ENCODE results near the gene POLR1B. TPM values are rescaled to one million over a fixed set of nuclear protein-coding genes. Genes with fewer than 3 reads are reported as not detected.

POLR1B gene
- total and polyA plus RNA-seq, 2 experiments from 2014 or later = 15.4 to 58.3 TPM

GRCh38 chr2:112588611-112589045 lies 46.4 kb downstream of the POLR1B start:
- H3K4me3 ChIP-seq = no peak overlapping the region
- Mint-ChIP-seq H3K27ac (no peak overlapping the region), H3K4me3 (no peak overlapping the region), H3K9me3 (no peaks in the 10 kb centered on the region), H3K27me3 (ENCODE audit: insufficient read depth, low read depth, poor library complexity) (peaks cover 19% of the 10 kb centered on the region), H3K36me3 (ENCODE audit: low read depth) (peaks cover 22% of the 10 kb centered on the region), H3K4me1 (peaks cover 21% of the 10 kb centered on the region)
- H3F3A ChIP-seq (replicated peaks; ENCODE audit: low read depth) = peaks cover 9% of the 10 kb centered on the region; the same call in 1 of the 2 replicates
- no peaks in the 10 kb centered on the region for H4K20me1 ChIP-seq (replicated peaks; ENCODE audit: insufficient read depth)
- no peak overlapping the region for H3K27ac ChIP-seq (ENCODE audit: low read depth)
- no peak overlapping the region for H3K4me2 ChIP-seq
- no peaks in the 10 kb centered on the region for H3K9me2 ChIP-seq (ENCODE audit: insufficient read depth)
- peaks cover 8% of the 10 kb centered on the region for H3K4me1 ChIP-seq (ENCODE audit: insufficient read depth)
- H2AFZ ChIP-seq = no peak overlapping the region
- H3K79me2 ChIP-seq (replicated peaks; ENCODE audit: insufficient read depth) = no peaks in the 10 kb centered on the region; the same call in 1 of the 2 replicates
- H3K36me3 ChIP-seq (ENCODE audit: insufficient read depth) = no peaks in the 10 kb centered on the region
- no peaks in the 10 kb centered on the region for H3K27me3 ChIP-seq (ENCODE audit: insufficient read depth)
- DNase-seq (ENCODE audit: low spot score) = no peak
- ATAC-seq = no peak
- TF ChIP-seq REST (IDR thresholded peaks at IDR 0.05; ENCODE audit: unreplicated experiment) (no peak), CREB1 (CRISPR knock-in tag; IDR thresholded peaks at IDR 0.05; ENCODE audit: low read depth) (no peak), POLR2AphosphoS5 (IDR thresholded peaks at IDR 0.05; ENCODE audit: low read depth) (no peak), ZNF114 (CRISPR knock-in tag; IDR thresholded peaks at IDR 0.05) (no peak), NANOG (IDR thresholded peaks at IDR 0.05; ENCODE audit: borderline replicate concordance) (no peak), EZH2 (IDR thresholded peaks at IDR 0.05; ENCODE audit: low read depth, unreplicated experiment) (no peak), ZNF331 (CRISPR knock-in tag; IDR thresholded peaks at IDR 0.05; ENCODE audit: low read depth) (no peak), ETS1 (IDR thresholded peaks at IDR 0.05) (no peak), EZH2phosphoT487 (IDR thresholded peaks at IDR 0.05; ENCODE audit: unreplicated experiment) (no peak)
- TF ChIP-seq, protein P1, sequence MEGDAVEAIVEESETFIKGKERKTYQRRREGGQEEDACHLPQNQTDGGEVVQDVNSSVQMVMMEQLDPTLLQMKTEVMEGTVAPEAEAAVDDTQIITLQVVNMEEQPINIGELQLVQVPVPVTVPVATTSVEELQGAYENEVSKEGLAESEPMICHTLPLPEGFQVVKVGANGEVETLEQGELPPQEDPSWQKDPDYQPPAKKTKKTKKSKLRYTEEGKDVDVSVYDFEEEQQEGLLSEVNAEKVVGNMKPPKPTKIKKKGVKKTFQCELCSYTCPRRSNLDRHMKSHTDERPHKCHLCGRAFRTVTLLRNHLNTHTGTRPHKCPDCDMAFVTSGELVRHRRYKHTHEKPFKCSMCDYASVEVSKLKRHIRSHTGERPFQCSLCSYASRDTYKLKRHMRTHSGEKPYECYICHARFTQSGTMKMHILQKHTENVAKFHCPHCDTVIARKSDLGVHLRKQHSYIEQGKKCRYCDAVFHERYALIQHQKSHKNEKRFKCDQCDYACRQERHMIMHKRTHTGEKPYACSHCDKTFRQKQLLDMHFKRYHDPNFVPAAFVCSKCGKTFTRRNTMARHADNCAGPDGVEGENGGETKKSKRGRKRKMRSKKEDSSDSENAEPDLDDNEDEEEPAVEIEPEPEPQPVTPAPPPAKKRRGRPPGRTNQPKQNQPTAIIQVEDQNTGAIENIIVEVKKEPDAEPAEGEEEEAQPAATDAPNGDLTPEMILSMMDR (conservative IDR thresholded peaks at IDR 0.05; ENCODE audit: low read depth in 2 of 2) = no peak

Data from GM23338 (cell line).